Measurements from ENCODE around the gene IRF7. TPM values are rescaled to one million over a fixed set of nuclear protein-coding genes. Genes with fewer than 3 reads are reported as not detected.

The IRF7 gene
- total RNA-seq, 4 donors from 2014 or later = 5.4 to 25.4 (median 13.9) TPM

GRCh38 chr11:569158-569885 lies 46.4 kb downstream of the IRF7 start:
- Histone ChIP-seq H3K9me3 (no peaks in the 10 kb centered on the region), H3K36me3 (no peaks in the 10 kb centered on the region), H3K4me3 (peak overlapping the region; percentile 67 to 85), H3K27me3 (no peaks in the 10 kb centered on the region), H3K4me1 (peaks cover 0 to 31% (median 11%) of the 10 kb centered on the region in 3 donors), H3K27ac (peak overlapping the region; percentile 92 to 96 (median 94))
- no CpG with 5 or more reads among the region's 36 CpGs for WGBS, 2 donors (ENCODE audit: low coverage in 1 of 2)
- no peak for ATAC-seq
- TF ChIP-seq POLR2A (IDR thresholded peaks at IDR 0.05) (no peak), EP300 (IDR thresholded peaks at IDR 0.05) (no peak)

GRCh38 chr11:568306-569157 lies 47.2 kb downstream of the IRF7 start:
- H3K27me3 ChIP-seq = no peaks in the 10 kb centered on the region
- H3K4me3 ChIP-seq = peak overlapping the region; percentile 67 to 85
- no CpG with 5 or more reads among the region's 123 CpGs for WGBS, 2 donors (ENCODE audit: low coverage in 1 of 2)
- peak overlapping the region; percentile 92 to 96 (median 94) for H3K27ac ChIP-seq
- ATAC-seq = peak; percentile 96
- H3K4me1 ChIP-seq = peaks cover 0 to 26% (median 11%) of the 10 kb centered on the region in 3 donors
- TF ChIP-seq POLR2AphosphoS5 (IDR thresholded peaks at IDR 0.05) (no peak), CTCF (IDR thresholded peaks at IDR 0.05) (peak in 1 of 4 experiments; percentile 3), POLR2A (IDR thresholded peaks at IDR 0.05) (peak; percentile 57 to 76)
- no peaks in the 10 kb centered on the region for H3K9me3 ChIP-seq
- H3K36me3 ChIP-seq = no peaks in the 10 kb centered on the region

GRCh38 chr11:567629-568292 lies 48.0 kb downstream of the IRF7 start:
- no CpG with 5 or more reads among the region's 41 CpGs for WGBS, 2 donors (ENCODE audit: low coverage in 1 of 2)
- Histone ChIP-seq H3K9me3 (no peaks in the 10 kb centered on the region), H3K4me3 (peak overlapping the region; percentile 67 to 75), H3K4me1 (peaks cover 0 to 26% (median 11%) of the 10 kb centered on the region in 3 donors), H3K27me3 (no peaks in the 10 kb centered on the region), H3K36me3 (no peaks in the 10 kb centered on the region), H3K27ac (peak overlapping the region; percentile 88 to 96 (median 92))
- peak; percentile 13 for ATAC-seq
- TF ChIP-seq POLR2A (IDR thresholded peaks at IDR 0.05) (no peak), POLR2AphosphoS5 (IDR thresholded peaks at IDR 0.05) (no peak), EP300 (IDR thresholded peaks at IDR 0.05) (no peak), CTCF (IDR thresholded peaks at IDR 0.05) (no peak)

- no peak for TF ChIP-seq POLR2AphosphoS5 (IDR thresholded peaks at IDR 0.05)
- TF ChIP-seq EP300 (IDR thresholded peaks at IDR 0.05) = no peak
- TF ChIP-seq POLR2A (IDR thresholded peaks at IDR 0.05) = no peak
- no peak for TF ChIP-seq CTCF (IDR thresholded peaks at IDR 0.05)
- H3K36me3 ChIP-seq = no peaks in the 10 kb centered on the region
- peaks cover 0 to 27% (median 11%) of the 10 kb centered on the region in 3 donors for H3K4me1 ChIP-seq
- no peaks in the 10 kb centered on the region for H3K9me3 ChIP-seq
- no peaks in the 10 kb centered on the region for H3K27me3 ChIP-seq
- H3K4me3 ChIP-seq = peak overlapping the region in 1 of 2 donors; percentile 67
- WGBS, 2 donors (ENCODE audit: low coverage in 1 of 2) = no CpG with 5 or more reads among the region's 18 CpGs
- H3K27ac ChIP-seq = peak overlapping the region in 3 of 4 donors; percentile 92 to 96 (median 93)
- no peak for ATAC-seq
Measured at GRCh38 chr11:567011-567628, 48.6 kb downstream of the IRF7 start.
